Testis (tissue), 2 donors: ENCODE measurements around the gene SLC7A14.

Source experiments
- POLR2A ChIP-seq: fragments of 450-650 bp; IDR thresholded peaks from one replicate; pipeline ENCODE4 v1.6.1; 2017; ENCODE audit warnings: antibody characterized with exemption, mild to moderate bottlenecking, moderate library complexity
- TF ChIP-seq, protein P1 (sequence below), 3 experiments: fragments of 450-650 bp in 2 of 3; fragments of 200-600 bp in 1 of 3; sonication (generic) in 1 of 3; IDR thresholded peaks; one replicate each; pipeline ENCODE4 v1.5.1; 2016 to 2019; ENCODE audit warnings: antibody characterized with exemption in 3 of 3, mild to moderate bottlenecking in 2 of 3, moderate library complexity in 1 of 3

DNA sequence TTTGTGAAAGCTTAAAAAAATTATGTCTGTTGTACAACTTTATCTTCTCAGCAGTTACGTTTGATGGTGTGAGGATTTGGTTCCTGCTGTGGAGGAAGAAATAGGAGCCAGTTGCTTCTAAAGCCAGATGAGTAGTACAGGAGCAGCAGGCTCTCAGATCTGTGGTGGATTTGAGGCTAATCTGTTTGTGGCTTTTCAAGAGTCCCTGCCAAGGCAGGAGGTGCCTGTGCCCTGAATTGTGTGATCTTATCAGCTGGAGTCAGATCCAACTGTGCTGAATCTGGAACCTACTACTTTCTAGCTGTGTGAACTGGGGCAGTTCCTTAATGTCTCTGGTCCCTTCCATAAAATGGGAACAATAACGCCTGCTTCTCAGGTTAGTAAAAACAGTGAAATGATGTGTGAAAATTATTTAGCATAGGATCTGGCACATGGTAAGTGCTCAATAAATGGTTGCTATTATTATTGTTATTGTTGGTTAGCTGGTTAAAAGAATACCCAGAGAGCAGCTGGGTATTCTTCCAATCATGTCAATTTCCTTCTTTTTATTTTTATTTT is 159.6 kb downstream of the SLC7A14 start:
- TF ChIP-seq POLR2A: no peak
- TF ChIP-seq, protein P1, sequence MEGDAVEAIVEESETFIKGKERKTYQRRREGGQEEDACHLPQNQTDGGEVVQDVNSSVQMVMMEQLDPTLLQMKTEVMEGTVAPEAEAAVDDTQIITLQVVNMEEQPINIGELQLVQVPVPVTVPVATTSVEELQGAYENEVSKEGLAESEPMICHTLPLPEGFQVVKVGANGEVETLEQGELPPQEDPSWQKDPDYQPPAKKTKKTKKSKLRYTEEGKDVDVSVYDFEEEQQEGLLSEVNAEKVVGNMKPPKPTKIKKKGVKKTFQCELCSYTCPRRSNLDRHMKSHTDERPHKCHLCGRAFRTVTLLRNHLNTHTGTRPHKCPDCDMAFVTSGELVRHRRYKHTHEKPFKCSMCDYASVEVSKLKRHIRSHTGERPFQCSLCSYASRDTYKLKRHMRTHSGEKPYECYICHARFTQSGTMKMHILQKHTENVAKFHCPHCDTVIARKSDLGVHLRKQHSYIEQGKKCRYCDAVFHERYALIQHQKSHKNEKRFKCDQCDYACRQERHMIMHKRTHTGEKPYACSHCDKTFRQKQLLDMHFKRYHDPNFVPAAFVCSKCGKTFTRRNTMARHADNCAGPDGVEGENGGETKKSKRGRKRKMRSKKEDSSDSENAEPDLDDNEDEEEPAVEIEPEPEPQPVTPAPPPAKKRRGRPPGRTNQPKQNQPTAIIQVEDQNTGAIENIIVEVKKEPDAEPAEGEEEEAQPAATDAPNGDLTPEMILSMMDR (IDR thresholded peaks at IDR 0.05): no peak
